Tibial nerve (tissue), 3 donors: ENCODE data around the gene STIM1.

Experiments used
- POLR2A ChIP-seq, 2 donors: fragments of 450-650 bp; IDR thresholded peaks; one replicate each; pipeline ENCODE4 v1.6.1; 2017; ENCODE audit warnings: antibody characterized with exemption in 2 of 2, mild to moderate bottlenecking in 2 of 2, moderate library complexity in 2 of 2
- TF ChIP-seq, protein P1 (sequence below), 5 experiments: fragments of 200-600 bp in 3 of 5; fragments of 450-650 bp in 2 of 5; sonication (generic) in 3 of 5; IDR thresholded peaks; one replicate each; pipeline ENCODE4 v1.5.1; 2016 to 2019; ENCODE audit warnings: antibody characterized with exemption in 5 of 5, mild to moderate bottlenecking in 3 of 5, moderate library complexity in 2 of 5

DNA sequence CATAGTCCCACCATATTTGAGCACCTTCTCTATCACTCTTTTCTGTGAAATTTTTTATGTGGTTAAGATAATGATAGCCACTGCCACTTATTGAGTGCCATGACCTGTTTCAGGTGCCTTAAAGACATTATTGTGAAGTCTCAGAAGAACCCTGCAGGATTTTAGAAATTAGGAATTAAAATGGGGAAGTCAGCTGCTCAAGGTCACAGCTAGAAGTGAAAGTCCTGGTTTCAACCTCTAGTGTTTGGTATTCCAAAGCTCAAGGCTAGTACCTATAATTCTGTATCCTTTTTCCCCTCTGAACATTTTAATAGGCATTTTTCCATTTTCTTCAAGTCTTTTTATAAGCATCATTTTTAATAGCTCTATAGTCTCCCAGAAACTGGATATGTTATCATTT is 230.1 kb downstream of the STIM1 start:
- TF ChIP-seq, protein P1, sequence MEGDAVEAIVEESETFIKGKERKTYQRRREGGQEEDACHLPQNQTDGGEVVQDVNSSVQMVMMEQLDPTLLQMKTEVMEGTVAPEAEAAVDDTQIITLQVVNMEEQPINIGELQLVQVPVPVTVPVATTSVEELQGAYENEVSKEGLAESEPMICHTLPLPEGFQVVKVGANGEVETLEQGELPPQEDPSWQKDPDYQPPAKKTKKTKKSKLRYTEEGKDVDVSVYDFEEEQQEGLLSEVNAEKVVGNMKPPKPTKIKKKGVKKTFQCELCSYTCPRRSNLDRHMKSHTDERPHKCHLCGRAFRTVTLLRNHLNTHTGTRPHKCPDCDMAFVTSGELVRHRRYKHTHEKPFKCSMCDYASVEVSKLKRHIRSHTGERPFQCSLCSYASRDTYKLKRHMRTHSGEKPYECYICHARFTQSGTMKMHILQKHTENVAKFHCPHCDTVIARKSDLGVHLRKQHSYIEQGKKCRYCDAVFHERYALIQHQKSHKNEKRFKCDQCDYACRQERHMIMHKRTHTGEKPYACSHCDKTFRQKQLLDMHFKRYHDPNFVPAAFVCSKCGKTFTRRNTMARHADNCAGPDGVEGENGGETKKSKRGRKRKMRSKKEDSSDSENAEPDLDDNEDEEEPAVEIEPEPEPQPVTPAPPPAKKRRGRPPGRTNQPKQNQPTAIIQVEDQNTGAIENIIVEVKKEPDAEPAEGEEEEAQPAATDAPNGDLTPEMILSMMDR (IDR thresholded peaks at IDR 0.05): no peak
- TF ChIP-seq POLR2A (IDR thresholded peaks at IDR 0.05): no peak
